Measurements from ENCODE around the gene SLIT1. TPM values are rescaled to one million over a fixed set of nuclear protein-coding genes. Genes with fewer than 3 reads are reported as not detected.

Gene SLIT1
- total RNA-seq, 1 donor from 2014 or later = 0.23 TPM

- FAIRE-seq (peak; percentile 63), DNase-seq (ENCODE audit: low read depth) (peak; percentile 38)
- Histone ChIP-seq H3K27ac (ENCODE audit: low read depth, low read length) (peak overlapping the region; percentile 27), H3K9ac (ENCODE audit: low read length) (no peak overlapping the region), H3K9me3 (ENCODE audit: insufficient read depth, low read depth, low read length) (no peaks in the 10 kb centered on the region), H3K4me3 (ENCODE audit: insufficient read depth, low read depth, low read length) (no peak overlapping the region), H3K27me3 (ENCODE audit: insufficient read depth, low read length) (no peaks in the 10 kb centered on the region), H3K4me1 (ENCODE audit: insufficient read depth, low read length) (peaks cover 22% of the 10 kb centered on the region), H3K79me2 (ENCODE audit: insufficient read depth, low read length) (no peaks in the 10 kb centered on the region), H4K20me1 (ENCODE audit: insufficient read depth, low read length) (no peaks in the 10 kb centered on the region), H3K36me3 (ENCODE audit: insufficient read depth, low read length) (no peaks in the 10 kb centered on the region), H2AFZ (ENCODE audit: low read depth, low read length) (no peak overlapping the region), H3K4me2 (ENCODE audit: low read length) (peak overlapping the region; percentile 2)
- no peaks in the 10 kb centered on the region for H3K9me3 Mint-ChIP-seq (ENCODE audit: unreplicated experiment)
- peak overlapping the region; percentile 44 for H3K27ac Mint-ChIP-seq (ENCODE audit: unreplicated experiment)
- H3K27me3 Mint-ChIP-seq (ENCODE audit: low read depth, unreplicated experiment) = no peaks in the 10 kb centered on the region
- H3K36me3 Mint-ChIP-seq (ENCODE audit: low read depth, unreplicated experiment) = peaks cover 7% of the 10 kb centered on the region
- TF ChIP-seq CTCF (IDR thresholded peaks at IDR 0.05; ENCODE audit: insufficient read depth, low read depth, low read length) (no peak), EZH2 (IDR thresholded peaks at IDR 0.05; ENCODE audit: insufficient read depth, low read length) (no peak)
- H3K4me1 Mint-ChIP-seq (ENCODE audit: low read depth, unreplicated experiment) = peaks cover 32% of the 10 kb centered on the region
- no peak overlapping the region for H3K4me3 Mint-ChIP-seq (ENCODE audit: unreplicated experiment)
Observed at GRCh38 chr10:96987842-96988175, 197.9 kb downstream of the SLIT1 start.

GRCh38 chr10:96987141-96987841 lies 198.5 kb downstream of the SLIT1 start:
- peaks cover 28% of the 10 kb centered on the region for H3K4me1 Mint-ChIP-seq (ENCODE audit: low read depth, unreplicated experiment)
- H3K9ac ChIP-seq (ENCODE audit: low read length) = no peak overlapping the region
- no peak overlapping the region for H3K27ac Mint-ChIP-seq (ENCODE audit: unreplicated experiment)
- TF ChIP-seq EZH2 (IDR thresholded peaks at IDR 0.05; ENCODE audit: insufficient read depth, low read length) = no peak
- TF ChIP-seq CTCF (IDR thresholded peaks at IDR 0.05; ENCODE audit: insufficient read depth, low read depth, low read length) = no peak
- no peaks in the 10 kb centered on the region for H3K27me3 Mint-ChIP-seq (ENCODE audit: low read depth, unreplicated experiment)
- H3K9me3 ChIP-seq (ENCODE audit: insufficient read depth, low read depth, low read length) = no peaks in the 10 kb centered on the region
- peaks cover 11% of the 10 kb centered on the region for H3K36me3 Mint-ChIP-seq (ENCODE audit: low read depth, unreplicated experiment)
- FAIRE-seq (no peak), DNase-seq (ENCODE audit: low read depth) (no peak)
- H3K27ac ChIP-seq (ENCODE audit: low read depth, low read length) = no peak overlapping the region
- no peaks in the 10 kb centered on the region for H3K79me2 ChIP-seq (ENCODE audit: insufficient read depth, low read length)
- no peaks in the 10 kb centered on the region for H3K27me3 ChIP-seq (ENCODE audit: insufficient read depth, low read length)
- no peak overlapping the region for H2AFZ ChIP-seq (ENCODE audit: low read depth, low read length)
- H3K36me3 ChIP-seq (ENCODE audit: insufficient read depth, low read length) = no peaks in the 10 kb centered on the region
- H3K4me3 ChIP-seq (ENCODE audit: insufficient read depth, low read depth, low read length) = no peak overlapping the region
- no peaks in the 10 kb centered on the region for H4K20me1 ChIP-seq (ENCODE audit: insufficient read depth, low read length)
- H3K4me2 ChIP-seq (ENCODE audit: low read length) = no peak overlapping the region
- no peaks in the 10 kb centered on the region for H3K9me3 Mint-ChIP-seq (ENCODE audit: unreplicated experiment)
- H3K4me1 ChIP-seq (ENCODE audit: insufficient read depth, low read length) = peaks cover 22% of the 10 kb centered on the region
- no peak overlapping the region for H3K4me3 Mint-ChIP-seq (ENCODE audit: unreplicated experiment)

DNA sequence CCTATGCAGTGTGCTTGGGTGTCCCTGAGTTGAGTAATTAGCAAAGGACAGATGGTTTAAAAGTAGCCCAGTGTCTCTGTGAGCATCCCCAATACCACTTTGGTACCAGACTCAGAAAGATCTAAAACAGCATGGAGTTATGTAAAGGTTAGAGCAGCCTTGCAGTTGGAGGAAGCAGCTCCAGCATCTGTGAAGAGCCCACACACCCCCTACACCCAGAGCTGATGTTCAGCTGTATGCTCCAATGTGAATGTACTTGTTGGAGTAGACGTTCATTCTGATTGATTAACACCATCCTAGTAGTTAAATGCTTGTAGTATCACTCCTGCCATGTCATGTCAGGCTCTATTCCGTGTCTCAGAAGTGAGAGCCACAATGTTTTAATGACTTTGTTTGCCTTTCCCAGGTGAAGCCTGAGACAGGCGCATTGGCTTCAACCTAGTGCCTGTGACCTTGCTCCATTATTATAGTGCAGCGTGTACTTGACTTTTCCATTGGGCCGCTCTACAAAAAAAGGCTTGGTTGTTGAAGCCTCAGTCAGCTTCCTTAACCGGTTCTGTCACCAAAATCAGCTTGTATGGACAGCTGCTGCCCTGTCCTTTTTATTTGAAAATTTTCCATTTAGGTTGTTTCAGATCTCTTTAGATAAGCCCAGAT lies 199.4 kb downstream of the SLIT1 start:
- no peaks in the 10 kb centered on the region for H3K27me3 ChIP-seq (ENCODE audit: insufficient read depth, low read length)
- DNase-seq (ENCODE audit: low read depth) (no peak), FAIRE-seq (peak; percentile 26)
- no peak overlapping the region for H3K9ac ChIP-seq (ENCODE audit: low read length)
- H3K27ac ChIP-seq (ENCODE audit: low read depth, low read length) = no peak overlapping the region
- H3K4me2 ChIP-seq (ENCODE audit: low read length) = no peak overlapping the region
- peaks cover 15% of the 10 kb centered on the region for H3K4me1 ChIP-seq (ENCODE audit: insufficient read depth, low read length)
- Mint-ChIP-seq H3K4me1 (ENCODE audit: low read depth, unreplicated experiment) (peaks cover 21% of the 10 kb centered on the region), H3K36me3 (ENCODE audit: low read depth, unreplicated experiment) (peaks cover 19% of the 10 kb centered on the region), H3K27ac (ENCODE audit: unreplicated experiment) (no peak overlapping the region), H3K9me3 (ENCODE audit: unreplicated experiment) (no peaks in the 10 kb centered on the region), H3K4me3 (ENCODE audit: unreplicated experiment) (no peak overlapping the region), H3K27me3 (ENCODE audit: low read depth, unreplicated experiment) (no peaks in the 10 kb centered on the region)
- no peak overlapping the region for H2AFZ ChIP-seq (ENCODE audit: low read depth, low read length)
- peaks cover 7% of the 10 kb centered on the region for H3K36me3 ChIP-seq (ENCODE audit: insufficient read depth, low read length)
- no peaks in the 10 kb centered on the region for H4K20me1 ChIP-seq (ENCODE audit: insufficient read depth, low read length)
- no peak overlapping the region for H3K4me3 ChIP-seq (ENCODE audit: insufficient read depth, low read depth, low read length)
- H3K79me2 ChIP-seq (ENCODE audit: insufficient read depth, low read length) = no peaks in the 10 kb centered on the region
- no peaks in the 10 kb centered on the region for H3K9me3 ChIP-seq (ENCODE audit: insufficient read depth, low read depth, low read length)
- no peak for TF ChIP-seq EZH2 (IDR thresholded peaks at IDR 0.05; ENCODE audit: insufficient read depth, low read length)
